Gastroesophageal sphincter (tissue), 3 donors: Measurements from ENCODE around the gene CD27.

Source experiments
- POLR2A ChIP-seq, 2 donors: fragments of 450-650 bp; IDR thresholded peaks; one replicate each; pipeline ENCODE4 v1.6.1; 2017; ENCODE audit warnings: antibody characterized with exemption in 2 of 2, mild to moderate bottlenecking in 2 of 2, moderate library complexity in 1 of 2
- TF ChIP-seq, protein P1 (sequence below), 4 experiments: fragments of 200-600 bp in 2 of 4; fragments of 450-650 bp in 2 of 4; sonication (generic) in 1 of 4; IDR thresholded peaks; one replicate each; pipeline ENCODE4 v1.5.1; 2017 to 2019; ENCODE audit warnings: antibody characterized with exemption in 4 of 4, mild to moderate bottlenecking in 2 of 4, moderate library complexity in 2 of 4

DNA sequence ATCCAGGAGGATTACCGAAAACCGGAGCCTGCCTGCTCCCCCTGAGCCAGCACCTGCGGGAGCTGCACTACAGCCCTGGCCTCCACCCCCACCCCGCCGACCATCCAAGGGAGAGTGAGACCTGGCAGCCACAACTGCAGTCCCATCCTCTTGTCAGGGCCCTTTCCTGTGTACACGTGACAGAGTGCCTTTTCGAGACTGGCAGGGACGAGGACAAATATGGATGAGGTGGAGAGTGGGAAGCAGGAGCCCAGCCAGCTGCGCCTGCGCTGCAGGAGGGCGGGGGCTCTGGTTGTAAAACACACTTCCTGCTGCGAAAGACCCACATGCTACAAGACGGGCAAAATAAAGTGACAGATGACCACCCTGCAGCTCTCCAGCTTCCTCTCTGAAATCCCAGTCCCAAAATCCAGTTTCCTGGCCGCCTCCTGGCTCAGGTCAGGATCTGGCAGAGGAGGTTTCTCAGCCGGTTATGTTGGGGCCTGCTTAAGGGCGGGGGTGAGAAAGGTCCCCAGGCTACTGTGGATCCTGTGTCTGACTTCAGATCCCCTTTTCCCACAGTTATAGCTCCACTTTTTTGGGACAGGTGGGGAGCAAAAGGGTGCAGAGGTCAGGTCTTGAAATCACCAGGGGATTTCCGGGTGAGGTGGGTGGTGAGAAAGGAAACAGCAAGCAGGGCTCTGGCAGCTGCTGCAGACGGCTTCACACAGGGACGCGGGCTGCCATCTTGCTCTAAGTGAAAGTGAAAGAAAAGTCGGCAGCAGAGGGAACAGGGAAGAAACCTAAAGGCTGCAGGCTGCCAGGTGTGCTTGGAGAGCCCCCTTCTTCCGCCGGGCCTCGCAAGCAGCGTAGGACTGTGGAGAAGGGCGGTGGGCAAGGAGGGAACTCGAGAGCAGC, 6.8 kb downstream of the CD27 start, which contains the start of gene TAPBPL:
- TF ChIP-seq POLR2A (IDR thresholded peaks at IDR 0.05), result peak; percentile 36 to 57
- TF ChIP-seq, protein P1, sequence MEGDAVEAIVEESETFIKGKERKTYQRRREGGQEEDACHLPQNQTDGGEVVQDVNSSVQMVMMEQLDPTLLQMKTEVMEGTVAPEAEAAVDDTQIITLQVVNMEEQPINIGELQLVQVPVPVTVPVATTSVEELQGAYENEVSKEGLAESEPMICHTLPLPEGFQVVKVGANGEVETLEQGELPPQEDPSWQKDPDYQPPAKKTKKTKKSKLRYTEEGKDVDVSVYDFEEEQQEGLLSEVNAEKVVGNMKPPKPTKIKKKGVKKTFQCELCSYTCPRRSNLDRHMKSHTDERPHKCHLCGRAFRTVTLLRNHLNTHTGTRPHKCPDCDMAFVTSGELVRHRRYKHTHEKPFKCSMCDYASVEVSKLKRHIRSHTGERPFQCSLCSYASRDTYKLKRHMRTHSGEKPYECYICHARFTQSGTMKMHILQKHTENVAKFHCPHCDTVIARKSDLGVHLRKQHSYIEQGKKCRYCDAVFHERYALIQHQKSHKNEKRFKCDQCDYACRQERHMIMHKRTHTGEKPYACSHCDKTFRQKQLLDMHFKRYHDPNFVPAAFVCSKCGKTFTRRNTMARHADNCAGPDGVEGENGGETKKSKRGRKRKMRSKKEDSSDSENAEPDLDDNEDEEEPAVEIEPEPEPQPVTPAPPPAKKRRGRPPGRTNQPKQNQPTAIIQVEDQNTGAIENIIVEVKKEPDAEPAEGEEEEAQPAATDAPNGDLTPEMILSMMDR (IDR thresholded peaks at IDR 0.05), result no peak
